Renal pelvis (tissue), 4 donors: ENCODE measurements around the gene CCDC112. TPM values are rescaled to one million over a fixed set of nuclear protein-coding genes. Genes with fewer than 3 reads are reported as not detected.

Experiments
- DNase-seq: peaks from one replicate; pipeline ENCODE4 v3.0.0-alpha.2; 2013
- polyA plus RNA-seq, 3 donors: library from polyadenylated mRNA; unstranded; fragments of 120-200 nt; gene quantifications; one replicate each; pipeline ENCODE4 v1.2.1, GENCODE V29; 2013; ENCODE audit not compliant: insufficient read length in 3 of 3

Gene CCDC112
- polyA plus RNA-seq, 3 donors = 15.3 to 19.8 (median 15.8) TPM

- DNase-seq = no peak
Observed at GRCh38 chr5:115320006-115320405, 23.6 kb upstream of the CCDC112 start.

GRCh38 chr5:115319007-115319406 lies 22.6 kb upstream of the CCDC112 start:
- DNase-seq = no peak

GRCh38 chr5:115317736-115318135 lies 21.3 kb upstream of the CCDC112 start:
- no peak for DNase-seq

- DNase-seq = no peak
Observed at GRCh38 chr5:115317320-115317719, 20.9 kb upstream of the CCDC112 start.

GRCh38 chr5:115313632-115314031 lies 17.2 kb upstream of the CCDC112 start:
- DNase-seq = no peak

- DNase-seq = no peak
Observed at GRCh38 chr5:115313052-115313451, 16.6 kb upstream of the CCDC112 start.

GRCh38 chr5:115309751-115310370 lies 13.4 kb upstream of the CCDC112 start:
- DNase-seq = peak; percentile 34

- no peak for DNase-seq
Observed at GRCh38 chr5:115308815-115309214, 12.4 kb upstream of the CCDC112 start.

GRCh38 chr5:115306011-115306536 lies 9.6 kb upstream of the CCDC112 start:
- no peak for DNase-seq

GRCh38 chr5:115304496-115304895 lies 8.0 kb upstream of the CCDC112 start:
- DNase-seq = no peak

- DNase-seq = no peak
Observed at GRCh38 chr5:115298811-115299210, 2.4 kb upstream of the CCDC112 start.

GRCh38 chr5:115297031-115297430 lies 577 bp upstream of the CCDC112 start:
- DNase-seq = peak; percentile 9

- no peak for DNase-seq
Observed at GRCh38 chr5:115295777-115296123, 704 bp downstream of the CCDC112 start.

- DNase-seq = no peak
Observed at GRCh38 chr5:115291397-115291796, 5.1 kb downstream of the CCDC112 start.

- no peak for DNase-seq
Observed at GRCh38 chr5:115289104-115289503, 7.3 kb downstream of the CCDC112 start.

- no peak for DNase-seq
Observed at GRCh38 chr5:115284021-115284420, 12.4 kb downstream of the CCDC112 start.

GRCh38 chr5:115282131-115282530 lies 14.3 kb downstream of the CCDC112 start:
- DNase-seq = no peak

GRCh38 chr5:115274584-115274983 lies 21.9 kb downstream of the CCDC112 start:
- no peak for DNase-seq

- DNase-seq = no peak
Observed at GRCh38 chr5:115272297-115272958, 24.0 kb downstream of the CCDC112 start.

- DNase-seq = no peak
Observed at GRCh38 chr5:115271295-115272050, 25.0 kb downstream of the CCDC112 start.

- DNase-seq = no peak
Observed at GRCh38 chr5:115267617-115268016, 28.8 kb downstream of the CCDC112 start.

- DNase-seq = no peak
Observed at GRCh38 chr5:115265220-115265619, 31.2 kb downstream of the CCDC112 start.

GRCh38 chr5:115264786-115265185 lies 31.7 kb downstream of the CCDC112 start:
- no peak for DNase-seq
